GM13977 (cell line): ENCODE measurements around the gene PUM1.
A peak's percentile ranks its signal among the peaks of the same experiment; 100 is the strongest.
"Not testable (repeated sequence)": the region's sequence is repeated elsewhere in the genome, so short reads cannot be mapped to it uniquely, and the experiment has no call there.

ENCODE experiments used
- DNase-seq: peaks from one replicate; pipeline ENCODE4 v3.0.0; 2012; ENCODE audit warnings: low spot score
- CTCF ChIP-seq: IDR thresholded peaks from 2 replicates; pipeline ENCODE4 v1.5.1; 2012; ENCODE audit warnings: mild to moderate bottlenecking, control low read depth; ENCODE audit not compliant: insufficient read depth; ENCODE audit errors: extremely low read depth, missing control alignments
- in situ Hi-C: fragments of 300-500 bp; cut with MboI; formaldehyde crosslinking; loops from one replicate; pipeline ENCODE4 v1.12.0; 2022; ENCODE audit warnings: low sequenced_read_pairs, low pct_unique_long_range_greater_than_20kb, mixed read lengths, inconsistent platforms; ENCODE audit not compliant: unreplicated experiment

Gene PUM1

GRCh38 chr1:31064111-31064717 is 1.3 kb downstream of the PUM1 start:
- TF ChIP-seq CTCF, result no peak
- DNase-seq, result no peak
- in situ Hi-C loops, result no loop called here

- no peak for TF ChIP-seq CTCF
- in situ Hi-C loops, result no loop called here
Measured at GRCh38 chr1:31063631-31064030, 1.9 kb downstream of the PUM1 start.

GRCh38 chr1:31062867-31063380 is 2.6 kb downstream of the PUM1 start:
- no peak for TF ChIP-seq CTCF
- DNase-seq, result no peak
- in situ Hi-C loops, result no loop called here

More at GRCh38 chr1:31063631-31064030, 1.9 kb downstream of the PUM1 start:
- peak; percentile 33 for DNase-seq

- DNase-seq, in situ Hi-C loops: not testable (repeated sequence)
Measured at GRCh38 chr1:31062162-31062866, 3.2 kb downstream of the PUM1 start.

- in situ Hi-C loops, result no loop called here
- DNase-seq, result no peak
- TF ChIP-seq CTCF, result no peak
Measured at GRCh38 chr1:31058012-31058411, 7.5 kb downstream of the PUM1 start.

- in situ Hi-C loops, result no loop called here
- TF ChIP-seq CTCF, result no peak
- no peak for DNase-seq
Measured at GRCh38 chr1:31055953-31056352, 9.6 kb downstream of the PUM1 start.

- no peak for DNase-seq
- in situ Hi-C loops, result no loop called here
- TF ChIP-seq CTCF, result no peak
Measured at GRCh38 chr1:31055501-31055900, 10.0 kb downstream of the PUM1 start.
